Fibroblast of the aortic adventitia (primary cell): ENCODE measurements around the gene NUSAP1. TPM values are rescaled to one million over a fixed set of nuclear protein-coding genes. Genes with fewer than 3 reads are reported as not detected.
"Not testable (repeated sequence)": the region's sequence is repeated elsewhere in the genome, so short reads cannot be mapped to it uniquely, and the experiment has no call there.

ENCODE experiments used
- DNase-seq: peaks from one replicate; pipeline ENCODE4 v3.0.0-alpha.2; 2010; ENCODE audit warnings: low read depth
- H3K4me3 ChIP-seq: 2 replicates; pipeline ENCODE4 v1.5.1; 2011; ENCODE audit warnings: low read depth, mild to moderate bottlenecking, control low read depth, low read length, moderate library complexity
- CTCF ChIP-seq: IDR thresholded peaks from 2 replicates; pipeline ENCODE4 v1.5.1; 2011; ENCODE audit warnings: mild to moderate bottlenecking, low read length, control low read depth, inconsistent platforms; ENCODE audit not compliant: insufficient read depth
- total RNA-seq: library from RNA; depleted of rRNA; stranded (reverse); fragments of >200 nt; gene quantifications from 2 replicates; pipeline ENCODE4 v1.2.3, GENCODE V29; 2012; ENCODE audit warnings: low replicate concordance

The NUSAP1 gene
- total RNA-seq, 1 donor: 85.8 TPM

- no peak overlapping the region for H3K4me3 ChIP-seq
- no peak for TF ChIP-seq CTCF
- no peak for DNase-seq
Observed at GRCh38 chr15:41347236-41347635, 14.6 kb downstream of the NUSAP1 start.

GRCh38 chr15:41350057-41350717 lies 17.5 kb downstream of the NUSAP1 start:
- DNase-seq: no peak
- TF ChIP-seq CTCF: no peak
- H3K4me3 ChIP-seq: no peak overlapping the region

GRCh38 chr15:41354371-41354770 lies 21.7 kb downstream of the NUSAP1 start:
- no peak for DNase-seq
- TF ChIP-seq CTCF: no peak
- no peak overlapping the region for H3K4me3 ChIP-seq

- DNase-seq: no peak
- no peak for TF ChIP-seq CTCF
- no peak overlapping the region for H3K4me3 ChIP-seq
Observed at GRCh38 chr15:41367418-41367817, 34.7 kb downstream of the NUSAP1 start.

- DNase-seq: no peak
- no peak for TF ChIP-seq CTCF
- H3K4me3 ChIP-seq: no peak overlapping the region
Observed at GRCh38 chr15:41377978-41378377, 45.3 kb downstream of the NUSAP1 start.

- not testable (repeated sequence) for DNase-seq, H3K4me3 ChIP-seq
Observed at GRCh38 chr15:41383974-41384749, 51.5 kb downstream of the NUSAP1 start.

- no peak for DNase-seq
- H3K4me3 ChIP-seq: no peak overlapping the region
- TF ChIP-seq CTCF: no peak
Observed at GRCh38 chr15:41387646-41388045, 55.0 kb downstream of the NUSAP1 start.
